SK-N-MC (cell line): Measurements from ENCODE around the gene TRA2B.

Source experiments
- EZH2 ChIP-seq: fragments of 200-600 bp; sonication (generic); IDR thresholded peaks from one replicate; pipeline ENCODE4 v1.6.1; 2017; ENCODE audit warnings: antibody characterized with exemption
- POLR2AphosphoS5 ChIP-seq: IDR thresholded peaks from 2 replicates; pipeline ENCODE4 v1.6.1; 2012; ENCODE audit warnings: mild to moderate bottlenecking, low read depth, low read length, borderline replicate concordance

GRCh38 chr3:185979721-185980121, 41.9 kb upstream of the TRA2B start:
- TF ChIP-seq EZH2: no peak
- no peak for TF ChIP-seq POLR2AphosphoS5
